ENCODE results near the gene SIRT4. TPM values are rescaled to one million over a fixed set of nuclear protein-coding genes. Genes with fewer than 3 reads are reported as not detected.

SIRT4 gene
- total RNA-seq, 1 experiment from 2014 or later, result 0.33 TPM

- no peak for DNase-seq
- H3K4me3 ChIP-seq, result peak overlapping the region; percentile 25; the same call in 1 of the 2 replicates
- no peaks in the 10 kb centered on the region for H3K9me3 ChIP-seq
- peaks cover 9% of the 10 kb centered on the region for H3K36me3 ChIP-seq
- no peaks in the 10 kb centered on the region for H3K27me3 ChIP-seq
These were observed 35.8 kb upstream of the SIRT4 start for GRCh38 chr12:120266180-120266870.

GRCh38 chr12:120267736-120268135, 34.4 kb upstream of the SIRT4 start:
- Histone ChIP-seq H3K9me3 (no peaks in the 10 kb centered on the region), H3K36me3 (peaks cover 3% of the 10 kb centered on the region), H3K4me3 (no peak overlapping the region), H3K27me3 (no peaks in the 10 kb centered on the region)
- DNase-seq, result no peak

DNA sequence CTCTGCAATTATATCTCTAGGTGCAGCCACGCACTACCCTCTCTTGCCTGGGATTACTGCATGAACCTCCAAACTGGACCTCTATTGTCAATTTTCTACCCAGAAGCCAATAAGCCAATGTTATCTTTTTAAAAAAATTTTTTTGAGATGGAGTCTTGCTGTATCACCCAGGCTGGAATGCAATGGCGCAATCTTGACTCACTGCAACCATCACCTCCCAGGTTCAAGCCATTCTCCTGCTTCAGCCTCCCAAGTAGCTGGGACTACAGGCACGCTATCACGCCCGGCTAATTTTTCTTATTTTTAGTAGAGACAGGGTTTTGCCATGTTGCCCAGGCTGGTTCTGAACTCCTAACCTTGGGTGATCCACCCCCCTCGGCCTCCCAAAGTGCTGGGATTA, 25.4 kb upstream of the SIRT4 start:
- Histone ChIP-seq H3K9me3 (no peaks in the 10 kb centered on the region), H3K36me3 (no peaks in the 10 kb centered on the region)
- DNase-seq, result no peak

GRCh38 chr12:120278137-120279069, 23.7 kb upstream of the SIRT4 start:
- DNase-seq, result no peak
- Histone ChIP-seq H3K27me3 (no peaks in the 10 kb centered on the region), H3K9me3 (no peaks in the 10 kb centered on the region), H3K36me3 (no peaks in the 10 kb centered on the region), H3K4me3 (no peak overlapping the region)

More for the DNA sequence above, 25.4 kb upstream of the SIRT4 start:
- H3K4me3 ChIP-seq, result no peak overlapping the region
- H3K27me3 ChIP-seq, result no peaks in the 10 kb centered on the region

GRCh38 chr12:120283318-120283717, 18.8 kb upstream of the SIRT4 start:
- Histone ChIP-seq H3K27me3 (no peaks in the 10 kb centered on the region), H3K9me3 (no peaks in the 10 kb centered on the region), H3K36me3 (no peaks in the 10 kb centered on the region), H3K4me3 (no peak overlapping the region)
- DNase-seq, result no peak

GRCh38 chr12:120284381-120284780, 17.7 kb upstream of the SIRT4 start:
- DNase-seq, result no peak
- H3K9me3 ChIP-seq, result no peaks in the 10 kb centered on the region
- no peak overlapping the region for H3K4me3 ChIP-seq
- H3K36me3 ChIP-seq, result no peaks in the 10 kb centered on the region
- no peaks in the 10 kb centered on the region for H3K27me3 ChIP-seq

DNA sequence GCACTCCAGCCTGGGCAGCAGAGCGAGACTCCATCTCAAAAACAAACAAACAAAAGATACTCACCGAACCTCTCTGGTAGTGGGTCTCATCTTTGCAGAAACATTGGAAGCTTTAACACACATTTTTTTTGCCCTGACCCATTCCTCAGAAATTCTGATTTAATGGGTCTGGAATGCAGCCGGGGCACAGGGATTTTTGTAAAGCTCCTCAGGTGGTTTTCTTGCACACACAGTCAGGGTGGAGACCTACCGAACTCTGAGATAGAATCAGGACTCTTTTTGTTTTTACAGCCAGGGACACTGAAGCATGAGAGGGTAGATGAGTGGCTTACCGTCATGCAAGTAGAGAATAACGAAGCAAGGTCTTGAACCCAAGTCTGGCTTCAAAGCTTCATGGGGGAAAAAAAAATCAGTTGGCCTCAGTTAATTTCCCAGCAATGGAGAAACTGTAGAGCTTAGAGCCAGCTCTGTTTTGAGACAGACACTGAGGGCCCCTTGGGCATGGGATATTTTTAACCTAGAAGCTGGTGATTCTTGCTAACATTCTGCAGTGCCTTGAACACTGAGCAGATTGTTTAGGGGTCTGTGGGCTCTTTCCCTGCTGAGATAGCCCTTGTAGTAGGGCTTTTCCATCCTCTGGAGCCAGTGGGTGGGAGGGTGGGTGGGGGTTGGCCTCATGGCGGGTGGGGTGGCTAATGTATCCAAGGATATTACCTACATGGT, 15.2 kb upstream of the SIRT4 start:
- Histone ChIP-seq H3K27me3 (no peaks in the 10 kb centered on the region), H3K36me3 (no peaks in the 10 kb centered on the region), H3K4me3 (no peak overlapping the region), H3K9me3 (no peaks in the 10 kb centered on the region)
- no peak for DNase-seq

DNA sequence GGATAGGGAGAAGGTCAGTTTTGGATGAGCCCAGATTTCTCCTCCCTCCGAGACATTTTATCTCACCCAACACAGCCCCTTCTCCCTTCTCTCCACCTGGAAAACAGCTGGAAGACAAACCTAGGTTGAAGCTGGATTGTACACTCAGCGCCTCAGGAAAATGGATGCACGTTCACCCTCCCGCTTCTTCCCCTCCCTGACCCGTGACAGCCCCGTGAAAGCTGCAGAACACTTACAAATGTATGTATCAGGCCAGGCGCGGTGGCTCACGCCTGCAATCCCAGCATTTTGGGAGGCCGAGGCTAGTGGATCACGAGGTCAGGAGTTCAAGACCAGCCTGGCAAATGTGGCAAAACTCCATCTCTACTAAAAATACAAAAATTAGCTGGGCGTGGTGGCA, 14.6 kb upstream of the SIRT4 start:
- no peak for DNase-seq
- Histone ChIP-seq H3K9me3 (no peaks in the 10 kb centered on the region), H3K27me3 (no peaks in the 10 kb centered on the region), H3K36me3 (no peaks in the 10 kb centered on the region), H3K4me3 (no peak overlapping the region)

GRCh38 chr12:120290609-120291305, 11.4 kb upstream of the SIRT4 start:
- H3K27me3 ChIP-seq, result no peaks in the 10 kb centered on the region
- H3K36me3 ChIP-seq, result no peaks in the 10 kb centered on the region
- DNase-seq, result peak; percentile 74
- H3K9me3 ChIP-seq, result no peaks in the 10 kb centered on the region
- peak overlapping the region; percentile 52 for H3K4me3 ChIP-seq

DNA sequence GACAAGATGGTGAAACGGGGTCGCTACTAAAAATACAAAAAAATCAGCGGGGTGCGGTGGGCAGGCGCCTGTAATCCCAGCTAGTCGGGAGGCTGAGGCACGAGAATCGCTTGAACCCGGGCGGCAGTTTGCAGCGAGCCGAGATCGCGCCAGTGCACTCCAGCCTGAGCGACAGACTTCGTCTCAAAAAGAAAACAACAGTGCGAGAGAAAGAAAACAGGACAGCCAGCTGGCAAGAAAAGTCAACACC, 9.8 kb upstream of the SIRT4 start:
- Histone ChIP-seq H3K4me3 (peak overlapping the region; percentile 52), H3K36me3 (no peaks in the 10 kb centered on the region), H3K27me3 (no peaks in the 10 kb centered on the region), H3K9me3 (no peaks in the 10 kb centered on the region)
- no peak for DNase-seq

GRCh38 chr12:120292661-120293531, 9.2 kb upstream of the SIRT4 start, which contains the start of gene RNU4-1:
Gene RNU4-1, minus strand, starts transcription at chr12:120293237.
- H3K27me3 ChIP-seq, result no peaks in the 10 kb centered on the region
- H3K9me3 ChIP-seq, result no peaks in the 10 kb centered on the region
- H3K36me3 ChIP-seq, result no peaks in the 10 kb centered on the region
- peak; percentile 84 for DNase-seq
- H3K4me3 ChIP-seq, result peak within 1 kb of the TSS; percentile 52

DNA sequence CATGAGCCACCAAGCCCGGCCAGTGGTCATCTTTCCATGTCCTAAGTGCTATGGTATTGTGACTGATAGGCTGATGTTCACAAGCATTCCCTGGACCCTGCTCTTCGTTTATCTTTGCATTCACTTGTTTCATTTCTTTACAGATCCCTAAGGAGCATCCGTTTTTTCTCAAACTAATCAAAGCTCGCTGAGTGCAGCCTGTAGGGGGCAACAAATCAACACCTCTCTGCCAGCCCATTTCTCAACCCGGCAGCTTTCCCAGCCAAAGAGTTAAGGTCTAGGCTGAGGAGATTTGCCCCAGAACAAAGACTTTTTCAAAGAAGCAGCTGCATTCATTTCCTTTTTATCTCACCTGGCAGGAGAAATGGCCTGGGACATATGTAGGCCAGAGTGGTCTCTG, 12.1 kb downstream of the SIRT4 start:
- no peaks in the 10 kb centered on the region for H3K36me3 ChIP-seq
- no peaks in the 10 kb centered on the region for H3K9me3 ChIP-seq
- H3K4me3 ChIP-seq, result no peak overlapping the region
- DNase-seq, result no peak
- H3K27me3 ChIP-seq, result no peaks in the 10 kb centered on the region

DNA sequence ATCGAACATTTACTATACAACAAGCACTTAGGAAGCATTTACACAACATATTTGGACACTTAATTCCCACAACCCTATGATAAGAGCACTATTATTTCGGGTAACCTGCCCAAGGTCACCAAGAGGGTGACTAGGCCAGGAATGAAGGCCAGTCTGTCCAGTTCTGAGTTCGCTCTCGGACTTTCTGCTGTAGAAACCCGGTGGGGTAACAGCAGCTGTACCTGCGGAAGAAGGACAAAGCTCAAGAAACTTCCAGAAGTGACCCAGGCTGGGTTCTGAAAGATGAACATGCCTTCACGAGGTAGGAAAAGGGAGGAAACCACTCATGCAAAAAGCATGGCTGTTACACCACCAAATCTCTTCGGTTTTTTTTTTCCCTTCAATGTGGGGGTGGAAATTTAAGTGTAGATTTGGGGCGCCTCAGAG, 14.7 kb downstream of the SIRT4 start:
- Histone ChIP-seq H3K4me3 (peak overlapping the region; percentile 71), H3K9me3 (no peaks in the 10 kb centered on the region), H3K36me3 (no peaks in the 10 kb centered on the region), H3K27me3 (no peaks in the 10 kb centered on the region)
- DNase-seq, result no peak

DNA sequence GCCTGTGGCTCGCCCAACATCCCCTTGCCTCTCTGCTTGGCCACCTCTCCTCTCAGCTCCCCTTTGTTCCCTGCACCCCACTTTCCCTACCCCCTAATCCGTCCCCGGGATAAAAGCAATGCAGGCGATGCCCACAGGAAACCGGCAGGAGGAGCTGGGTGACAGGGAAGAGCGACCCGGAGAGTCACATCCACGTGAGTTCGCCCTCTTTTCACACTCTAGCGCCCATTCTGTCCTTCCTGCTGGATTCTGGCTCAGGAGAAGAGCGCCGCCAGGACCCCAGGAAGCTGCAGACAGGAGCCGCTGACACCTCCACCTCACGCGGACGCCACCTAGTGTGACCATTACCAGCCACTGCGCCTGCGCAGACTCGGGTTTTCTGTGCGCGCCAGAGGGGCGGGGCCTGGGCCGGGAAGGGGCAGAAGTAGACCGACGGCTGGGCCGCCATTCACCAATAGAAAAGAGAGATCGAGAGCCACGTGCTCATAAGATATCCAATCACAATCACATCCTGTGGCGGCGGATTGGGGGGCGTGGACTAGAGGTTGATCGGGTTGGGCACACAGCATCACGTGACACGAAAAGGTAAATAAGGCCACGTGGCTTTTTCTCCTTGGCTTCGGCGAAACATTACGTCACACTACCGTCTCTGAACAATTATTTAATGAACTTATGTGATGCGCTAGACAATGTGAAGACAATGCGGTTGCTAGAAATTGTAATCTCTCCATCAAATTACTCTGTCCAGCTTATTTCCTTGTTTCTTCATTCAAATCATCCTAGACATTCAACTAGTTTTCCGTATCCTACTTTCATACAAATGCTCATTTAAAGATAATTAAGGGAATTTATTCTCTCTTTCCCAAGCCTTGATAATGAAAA, 15.3 kb downstream of the SIRT4 start:
- no peaks in the 10 kb centered on the region for H3K9me3 ChIP-seq
- H3K4me3 ChIP-seq, result peak overlapping the region; percentile 71

More for the DNA sequence above, 15.3 kb downstream of the SIRT4 start:
- Histone ChIP-seq H3K36me3 (no peaks in the 10 kb centered on the region), H3K27me3 (no peaks in the 10 kb centered on the region)
- peak; percentile 99 for DNase-seq
